ENCODE results near the gene GUCY1B1.

GUCY1B1 gene

GRCh38 chr4:155745984-155746383 lies 12.8 kb upstream of the GUCY1B1 start:
- Mint-ChIP-seq H3K27ac (no peak overlapping the region), H3K4me1 (ENCODE audit: low read depth) (no peaks in the 10 kb centered on the region), H3K36me3 (ENCODE audit: low read depth) (no peaks in the 10 kb centered on the region), H3K27me3 (ENCODE audit: low read depth) (no peaks in the 10 kb centered on the region), H3K9me3 (no peaks in the 10 kb centered on the region), H3K4me3 (no peak overlapping the region)
- no peak for DNase-seq (ENCODE audit: low spot score)

DNA sequence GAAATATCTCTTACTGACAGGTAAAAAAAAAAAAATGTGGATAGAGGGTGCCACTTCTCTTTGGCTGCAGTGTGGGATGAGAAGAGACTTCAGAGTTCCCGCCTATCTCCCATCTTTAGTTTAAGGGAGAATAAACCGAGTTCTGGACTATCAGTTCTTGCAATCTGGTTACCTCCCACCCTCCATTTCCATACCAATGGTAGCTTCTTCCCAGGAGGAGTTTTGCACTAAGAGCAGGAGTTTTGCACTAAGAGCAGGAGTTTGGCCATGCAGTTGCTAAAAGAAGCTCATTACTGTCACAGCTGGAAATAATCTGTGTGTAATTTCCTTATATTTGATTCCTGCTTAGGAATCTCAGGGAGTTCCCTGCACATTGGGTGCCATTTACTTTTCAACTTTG lies 10.8 kb upstream of the GUCY1B1 start:
- no peaks in the 10 kb centered on the region for H3K4me1 Mint-ChIP-seq (ENCODE audit: low read depth)
- DNase-seq (ENCODE audit: low spot score), result no peak
- no peak overlapping the region for H3K27ac Mint-ChIP-seq
- no peak overlapping the region for H3K4me3 Mint-ChIP-seq
- H3K27me3 Mint-ChIP-seq (ENCODE audit: low read depth), result peaks cover 2% of the 10 kb centered on the region
- H3K9me3 Mint-ChIP-seq, result no peaks in the 10 kb centered on the region
- H3K36me3 Mint-ChIP-seq (ENCODE audit: low read depth), result no peaks in the 10 kb centered on the region

- no peaks in the 10 kb centered on the region for H3K36me3 Mint-ChIP-seq (ENCODE audit: low read depth)
- no peak overlapping the region for H3K27ac Mint-ChIP-seq
- no peaks in the 10 kb centered on the region for H3K9me3 Mint-ChIP-seq
- no peaks in the 10 kb centered on the region for H3K4me1 Mint-ChIP-seq (ENCODE audit: low read depth)
- H3K27me3 Mint-ChIP-seq (ENCODE audit: low read depth), result peaks cover 2% of the 10 kb centered on the region
- DNase-seq (ENCODE audit: low spot score), result no peak
- no peak overlapping the region for H3K4me3 Mint-ChIP-seq
Observed at GRCh38 chr4:155749041-155749440, 9.8 kb upstream of the GUCY1B1 start.

GRCh38 chr4:155751569-155751968 lies 7.3 kb upstream of the GUCY1B1 start:
- Mint-ChIP-seq H3K4me3 (no peak overlapping the region), H3K27me3 (ENCODE audit: low read depth) (peaks cover 2% of the 10 kb centered on the region), H3K27ac (no peak overlapping the region)

GRCh38 chr4:155757745-155758265 lies 1.0 kb upstream of the GUCY1B1 start:
- Mint-ChIP-seq H3K4me3 (no peak overlapping the region), H3K36me3 (ENCODE audit: low read depth) (no peaks in the 10 kb centered on the region), H3K27ac (no peak overlapping the region), H3K9me3 (no peaks in the 10 kb centered on the region), H3K4me1 (ENCODE audit: low read depth) (peaks cover 3% of the 10 kb centered on the region), H3K27me3 (ENCODE audit: low read depth) (peaks cover 24% of the 10 kb centered on the region)
- DNase-seq (ENCODE audit: low spot score), result no peak

More at GRCh38 chr4:155751569-155751968, 7.3 kb upstream of the GUCY1B1 start:
- no peaks in the 10 kb centered on the region for H3K36me3 Mint-ChIP-seq (ENCODE audit: low read depth)
- H3K9me3 Mint-ChIP-seq, result no peaks in the 10 kb centered on the region
- DNase-seq (ENCODE audit: low spot score), result no peak
- H3K4me1 Mint-ChIP-seq (ENCODE audit: low read depth), result no peaks in the 10 kb centered on the region

- Mint-ChIP-seq H3K27me3 (ENCODE audit: low read depth) (peaks cover 32% of the 10 kb centered on the region), H3K36me3 (ENCODE audit: low read depth) (no peaks in the 10 kb centered on the region), H3K4me3 (no peak overlapping the region), H3K9me3 (no peaks in the 10 kb centered on the region), H3K27ac (no peak overlapping the region), H3K4me1 (ENCODE audit: low read depth) (peaks cover 3% of the 10 kb centered on the region)
- no peak for DNase-seq (ENCODE audit: low spot score)
Observed at GRCh38 chr4:155759372-155760252, 791 bp downstream of the GUCY1B1 start.

- H3K4me1 Mint-ChIP-seq (ENCODE audit: low read depth), result peaks cover 3% of the 10 kb centered on the region
- H3K36me3 Mint-ChIP-seq (ENCODE audit: low read depth), result no peaks in the 10 kb centered on the region
- H3K4me3 Mint-ChIP-seq, result no peak overlapping the region
- no peak overlapping the region for H3K27ac Mint-ChIP-seq
- H3K9me3 Mint-ChIP-seq, result no peaks in the 10 kb centered on the region
- no peak for DNase-seq (ENCODE audit: low spot score)
- H3K27me3 Mint-ChIP-seq (ENCODE audit: low read depth), result peaks cover 32% of the 10 kb centered on the region
Observed at GRCh38 chr4:155761047-155761446, 2.2 kb downstream of the GUCY1B1 start.

GRCh38 chr4:155761916-155762315 lies 3.1 kb downstream of the GUCY1B1 start:
- H3K4me3 Mint-ChIP-seq, result no peak overlapping the region
- no peaks in the 10 kb centered on the region for H3K36me3 Mint-ChIP-seq (ENCODE audit: low read depth)
- no peak for DNase-seq (ENCODE audit: low spot score)
- peaks cover 3% of the 10 kb centered on the region for H3K4me1 Mint-ChIP-seq (ENCODE audit: low read depth)
- H3K27me3 Mint-ChIP-seq (ENCODE audit: low read depth), result peaks cover 34% of the 10 kb centered on the region
- H3K27ac Mint-ChIP-seq, result no peak overlapping the region
- no peaks in the 10 kb centered on the region for H3K9me3 Mint-ChIP-seq

GRCh38 chr4:155762334-155762733 lies 3.5 kb downstream of the GUCY1B1 start:
- no peak for DNase-seq (ENCODE audit: low spot score)
- no peak overlapping the region for H3K4me3 Mint-ChIP-seq
- H3K9me3 Mint-ChIP-seq, result no peaks in the 10 kb centered on the region
- no peak overlapping the region for H3K27ac Mint-ChIP-seq
- peaks cover 34% of the 10 kb centered on the region for H3K27me3 Mint-ChIP-seq (ENCODE audit: low read depth)
- no peaks in the 10 kb centered on the region for H3K36me3 Mint-ChIP-seq (ENCODE audit: low read depth)
- peaks cover 3% of the 10 kb centered on the region for H3K4me1 Mint-ChIP-seq (ENCODE audit: low read depth)

- H3K27ac Mint-ChIP-seq, result no peak overlapping the region
- H3K36me3 Mint-ChIP-seq (ENCODE audit: low read depth), result no peaks in the 10 kb centered on the region
- H3K27me3 Mint-ChIP-seq (ENCODE audit: low read depth), result peaks cover 26% of the 10 kb centered on the region
- H3K4me3 Mint-ChIP-seq, result no peak overlapping the region
- peaks cover 2% of the 10 kb centered on the region for H3K4me1 Mint-ChIP-seq (ENCODE audit: low read depth)
- H3K9me3 Mint-ChIP-seq, result no peaks in the 10 kb centered on the region
- no peak for DNase-seq (ENCODE audit: low spot score)
Observed at GRCh38 chr4:155763551-155763950, 4.7 kb downstream of the GUCY1B1 start.

DNA sequence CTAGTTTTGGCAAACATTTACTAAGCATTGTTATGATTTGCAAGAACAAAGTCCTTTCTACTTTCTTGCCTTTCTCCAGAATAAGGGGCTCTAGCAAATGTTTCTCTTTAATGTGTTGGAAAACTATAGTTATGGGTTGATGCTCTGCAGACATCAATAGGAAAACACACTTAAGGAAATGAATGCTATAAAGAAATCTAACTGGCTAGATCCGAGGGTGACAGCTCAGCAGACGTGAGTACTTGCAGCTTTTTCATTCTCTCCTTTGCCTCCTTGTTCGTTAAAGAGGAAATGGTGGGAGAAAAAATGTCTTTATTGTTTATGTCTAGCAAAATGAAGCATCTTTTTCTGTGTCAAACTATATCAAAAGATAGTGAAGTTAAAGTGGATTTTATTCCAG lies 6.3 kb downstream of the GUCY1B1 start:
- no peaks in the 10 kb centered on the region for H3K36me3 Mint-ChIP-seq (ENCODE audit: low read depth)
- DNase-seq (ENCODE audit: low spot score), result no peak
- no peaks in the 10 kb centered on the region for H3K4me1 Mint-ChIP-seq (ENCODE audit: low read depth)
- H3K27me3 Mint-ChIP-seq (ENCODE audit: low read depth), result peaks cover 28% of the 10 kb centered on the region
- H3K9me3 Mint-ChIP-seq, result no peaks in the 10 kb centered on the region
- H3K4me3 Mint-ChIP-seq, result no peak overlapping the region
- no peak overlapping the region for H3K27ac Mint-ChIP-seq

GRCh38 chr4:155766622-155767021 lies 7.8 kb downstream of the GUCY1B1 start:
- Mint-ChIP-seq H3K4me3 (no peak overlapping the region), H3K36me3 (ENCODE audit: low read depth) (no peaks in the 10 kb centered on the region), H3K27me3 (ENCODE audit: low read depth) (peaks cover 19% of the 10 kb centered on the region), H3K9me3 (no peaks in the 10 kb centered on the region), H3K27ac (no peak overlapping the region), H3K4me1 (ENCODE audit: low read depth) (no peaks in the 10 kb centered on the region)
- DNase-seq (ENCODE audit: low spot score), result no peak

DNA sequence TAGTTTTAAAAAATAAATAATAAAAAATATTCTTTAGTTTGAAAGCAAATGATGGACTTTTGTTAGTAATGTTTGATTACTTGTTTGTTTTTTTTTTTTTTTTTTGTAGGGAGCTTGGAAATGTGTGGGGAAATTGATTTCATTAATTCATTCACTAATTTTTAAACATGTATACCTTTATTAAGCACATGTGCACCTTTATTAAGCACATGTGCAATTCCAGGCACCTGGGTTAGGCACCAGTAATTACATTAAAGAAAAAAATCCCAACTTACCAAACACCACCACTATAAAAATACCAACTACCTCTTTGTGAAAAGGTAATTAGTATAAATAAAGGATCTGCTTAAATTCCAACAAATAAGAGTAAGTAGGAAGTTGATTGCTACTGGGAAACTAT lies 9.5 kb downstream of the GUCY1B1 start:
- Mint-ChIP-seq H3K4me3 (no peak overlapping the region), H3K36me3 (ENCODE audit: low read depth) (no peaks in the 10 kb centered on the region), H3K9me3 (no peaks in the 10 kb centered on the region)

GRCh38 chr4:155769090-155769489 lies 10.3 kb downstream of the GUCY1B1 start:
- H3K27me3 Mint-ChIP-seq (ENCODE audit: low read depth), result peaks cover 7% of the 10 kb centered on the region
- no peaks in the 10 kb centered on the region for H3K36me3 Mint-ChIP-seq (ENCODE audit: low read depth)
- H3K4me1 Mint-ChIP-seq (ENCODE audit: low read depth), result no peaks in the 10 kb centered on the region
- H3K4me3 Mint-ChIP-seq, result no peak overlapping the region
- no peak for DNase-seq (ENCODE audit: low spot score)
- H3K27ac Mint-ChIP-seq, result no peak overlapping the region
- no peaks in the 10 kb centered on the region for H3K9me3 Mint-ChIP-seq

More for the DNA sequence above, 9.5 kb downstream of the GUCY1B1 start:
- no peaks in the 10 kb centered on the region for H3K4me1 Mint-ChIP-seq (ENCODE audit: low read depth)
- H3K27ac Mint-ChIP-seq, result no peak overlapping the region
- DNase-seq (ENCODE audit: low spot score), result no peak
- peaks cover 9% of the 10 kb centered on the region for H3K27me3 Mint-ChIP-seq (ENCODE audit: low read depth)
